HL-60 (cell line): Measurements from ENCODE around the gene DENND1A.

ENCODE experiments used
- DNase-seq, 2 experiments: peaks; one replicate each; pipeline ENCODE4 v3.0.0-alpha.2; 2010 to 2020; ENCODE audit warnings: low read depth in 1 of 2, low spot score in 1 of 2
- H3K27ac ChIP-seq: fragments of 250-450 bp; sonication (Bioruptor Pico); replicated peaks from 2 replicates; pipeline ENCODE4 v1.5.1; 2020; ENCODE audit warnings: mild to moderate bottlenecking, moderate library complexity
- H3K27me3 ChIP-seq: fragments of 250-450 bp; sonication (Bioruptor Pico); 2 replicates; pipeline ENCODE4 v1.5.1; 2021; ENCODE audit warnings: mild to moderate bottlenecking, moderate library complexity; ENCODE audit not compliant: insufficient read depth, poor library complexity, severe bottlenecking
- H3K4me3 ChIP-seq: replicated peaks from 2 replicates; pipeline ENCODE4 v1.5.1; 2011; ENCODE audit warnings: mild to moderate bottlenecking, control low read depth, low read length; ENCODE audit not compliant: insufficient read depth
- GABPA ChIP-seq: IDR thresholded peaks from 2 replicates; pipeline ENCODE4 v1.6.1; 2012; ENCODE audit warnings: low read depth
- POLR2AphosphoS5 ChIP-seq: IDR thresholded peaks from 2 replicates; pipeline ENCODE4 v1.6.1; 2012; ENCODE audit warnings: low read depth
- REST ChIP-seq: IDR thresholded peaks from 2 replicates; pipeline ENCODE4 v1.6.1; 2012; ENCODE audit warnings: low read depth; ENCODE audit not compliant: insufficient replicate concordance
- SPI1 ChIP-seq: IDR thresholded peaks from 2 replicates; pipeline ENCODE4 v1.6.1; 2012; ENCODE audit warnings: low read depth, mild to moderate bottlenecking, borderline replicate concordance
- TF ChIP-seq, protein P1 (sequence below): IDR thresholded peaks from one replicate; pipeline ENCODE4 v1.5.1; 2011; ENCODE audit warnings: low read length, control low read depth, inconsistent platforms; ENCODE audit not compliant: insufficient read depth

The DENND1A gene

DNA sequence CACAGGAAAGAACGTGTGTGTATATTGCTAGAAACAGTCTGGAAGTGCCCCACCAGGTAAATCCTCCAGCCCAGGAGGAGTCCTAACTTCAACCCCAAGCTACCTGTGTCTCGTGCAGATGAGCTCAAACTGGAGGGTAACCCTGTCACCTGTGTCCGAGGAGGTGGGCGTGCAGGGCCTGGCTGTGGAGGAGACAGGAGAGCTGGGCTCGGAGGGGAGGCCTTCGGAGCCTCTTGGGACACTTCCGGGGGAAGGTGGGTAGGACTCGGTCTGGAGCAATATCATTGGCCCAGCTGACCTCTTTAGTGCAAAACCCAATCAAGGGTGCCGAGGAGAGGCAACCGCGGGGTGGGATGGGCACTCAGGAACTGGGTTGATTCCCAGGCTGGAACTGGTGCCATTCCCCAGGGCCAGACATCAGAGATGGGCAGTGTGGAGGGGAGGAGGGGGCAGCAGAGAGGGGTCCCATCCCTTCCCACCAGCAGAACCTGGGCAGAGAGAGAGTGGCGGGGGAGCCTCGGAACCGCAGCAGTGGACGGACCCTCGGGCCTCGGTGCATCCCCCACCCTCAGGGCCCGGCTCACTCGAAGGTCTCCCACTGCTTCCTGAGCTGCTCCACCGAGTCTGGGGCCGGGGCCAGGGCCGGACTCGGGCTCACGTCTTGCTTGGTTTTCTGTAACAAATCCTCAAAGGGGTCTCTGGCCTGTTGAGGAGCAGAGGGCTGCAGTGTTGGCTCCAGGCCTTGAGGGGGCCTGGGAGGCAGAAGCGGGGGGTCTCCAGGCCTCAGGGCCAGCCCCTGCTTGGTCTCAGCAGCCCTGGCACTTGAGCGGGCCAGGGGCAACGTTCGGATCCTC, 548.8 kb downstream of the DENND1A start:
- no peak overlapping the region for H3K4me3 ChIP-seq
- DNase-seq: no peak

DNA sequence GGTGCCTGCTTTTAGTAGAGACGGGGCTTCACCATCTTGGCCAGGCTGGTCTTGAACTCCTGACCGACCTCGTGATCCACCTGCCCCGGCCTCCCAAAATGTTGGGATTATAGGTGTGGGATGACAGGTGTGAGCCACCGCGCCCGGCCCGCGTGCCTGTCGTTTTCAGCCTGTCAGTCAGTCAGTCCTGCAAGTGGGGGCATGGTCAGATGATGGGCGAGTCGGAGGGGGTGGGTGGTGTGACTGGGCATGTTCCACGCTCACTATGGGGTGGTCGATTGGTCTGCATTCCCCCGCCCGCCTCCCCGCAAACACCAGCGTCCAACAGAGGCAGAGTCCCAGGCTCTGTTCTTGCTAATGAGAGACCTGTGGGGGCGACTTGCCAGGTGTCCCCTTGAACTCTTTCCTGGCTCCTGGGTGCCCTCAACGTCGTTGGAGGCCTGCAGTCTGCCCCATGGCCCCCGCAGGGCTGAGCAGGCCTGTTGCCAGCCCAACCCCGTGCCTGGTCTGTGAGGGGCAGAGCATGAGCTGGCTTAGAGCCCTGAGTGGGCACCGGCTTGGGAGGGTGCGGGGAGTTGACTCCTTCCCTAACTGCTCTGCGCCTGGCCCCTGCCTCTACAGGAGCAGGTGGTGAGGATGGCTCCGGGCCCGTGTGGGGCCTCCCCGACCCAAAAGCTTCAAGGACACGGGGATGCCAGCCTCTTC, 550.8 kb downstream of the DENND1A start:
- TF ChIP-seq POLR2AphosphoS5 (no peak), REST (no peak)
- no peak overlapping the region for H3K4me3 ChIP-seq
- no peak overlapping the region for H3K27ac ChIP-seq
- DNase-seq: no peak
- peaks cover 15% of the 10 kb centered on the region for H3K27me3 ChIP-seq

More for the DNA sequence above, 548.8 kb downstream of the DENND1A start:
- no peaks in the 10 kb centered on the region for H3K27me3 ChIP-seq
- H3K27ac ChIP-seq: no peak overlapping the region
- TF ChIP-seq GABPA (no peak), SPI1 (no peak), POLR2AphosphoS5 (no peak), REST (no peak)
- TF ChIP-seq, protein P1, sequence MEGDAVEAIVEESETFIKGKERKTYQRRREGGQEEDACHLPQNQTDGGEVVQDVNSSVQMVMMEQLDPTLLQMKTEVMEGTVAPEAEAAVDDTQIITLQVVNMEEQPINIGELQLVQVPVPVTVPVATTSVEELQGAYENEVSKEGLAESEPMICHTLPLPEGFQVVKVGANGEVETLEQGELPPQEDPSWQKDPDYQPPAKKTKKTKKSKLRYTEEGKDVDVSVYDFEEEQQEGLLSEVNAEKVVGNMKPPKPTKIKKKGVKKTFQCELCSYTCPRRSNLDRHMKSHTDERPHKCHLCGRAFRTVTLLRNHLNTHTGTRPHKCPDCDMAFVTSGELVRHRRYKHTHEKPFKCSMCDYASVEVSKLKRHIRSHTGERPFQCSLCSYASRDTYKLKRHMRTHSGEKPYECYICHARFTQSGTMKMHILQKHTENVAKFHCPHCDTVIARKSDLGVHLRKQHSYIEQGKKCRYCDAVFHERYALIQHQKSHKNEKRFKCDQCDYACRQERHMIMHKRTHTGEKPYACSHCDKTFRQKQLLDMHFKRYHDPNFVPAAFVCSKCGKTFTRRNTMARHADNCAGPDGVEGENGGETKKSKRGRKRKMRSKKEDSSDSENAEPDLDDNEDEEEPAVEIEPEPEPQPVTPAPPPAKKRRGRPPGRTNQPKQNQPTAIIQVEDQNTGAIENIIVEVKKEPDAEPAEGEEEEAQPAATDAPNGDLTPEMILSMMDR: no peak

- no peak overlapping the region for H3K4me3 ChIP-seq
- no peak for TF ChIP-seq REST
- no peak for TF ChIP-seq GABPA
- TF ChIP-seq SPI1: no peak
- TF ChIP-seq, protein P1: no peak
- no peak for TF ChIP-seq POLR2AphosphoS5
- no peak overlapping the region for H3K27ac ChIP-seq
- no peak for DNase-seq
- peaks cover 21% of the 10 kb centered on the region for H3K27me3 ChIP-seq
Measured at GRCh38 chr9:123378025-123378424, 551.9 kb downstream of the DENND1A start.
